WTC11 (cell line): Measurements from ENCODE around the gene DRG2. TPM values are rescaled to one million over a fixed set of nuclear protein-coding genes. Genes with fewer than 3 reads are reported as not detected.

Experiments
- ATAC-seq: fragments of 200-7000 bp; cut with Tn5 transposase; 2 replicates; pipeline ENCODE4 v1.10.0; 2021; ENCODE audit warnings: mild to moderate bottlenecking, moderate library complexity
- CTCF ChIA-PET: fragments of 300-600 bp; sonication (Branson Sonifier 250); formaldehyde crosslinking; loops from one replicate; lab custom pipeline; 2021; ENCODE audit warnings: antibody characterized with exemption; lab: Charles Lee
- POLR2A ChIA-PET: fragments of 350-600 bp; sonication (Branson Sonifier 250); formaldehyde crosslinking; loops from one replicate; lab custom pipeline; 2021; ENCODE audit warnings: antibody characterized with exemption; lab: Charles Lee
- DNase-seq: peaks from one replicate; pipeline ENCODE4 v3.0.0; 2021; ENCODE audit warnings: low spot score
- H3K27ac Mint-ChIP-seq: 2 replicates; pipeline ENCODE4 v1.8.0; 2021; ENCODE audit warnings: mixed read lengths
- H3K27me3 Mint-ChIP-seq: 2 replicates; pipeline ENCODE4 v1.8.0; 2021; ENCODE audit warnings: low read depth, mild to moderate bottlenecking, moderate library complexity, mixed read lengths
- H3K36me3 Mint-ChIP-seq: 2 replicates; pipeline ENCODE4 v1.8.0; 2021; ENCODE audit warnings: mixed read lengths
- H3K4me1 Mint-ChIP-seq: 2 replicates; pipeline ENCODE4 v1.8.0; 2022; ENCODE audit warnings: mixed read lengths
- H3K4me3 Mint-ChIP-seq: 2 replicates; pipeline ENCODE4 v1.8.0; 2021; ENCODE audit warnings: mild to moderate bottlenecking, moderate library complexity, mixed read lengths
- H3K9me3 Mint-ChIP-seq: 2 replicates; pipeline ENCODE4 v1.8.0; 2021; ENCODE audit warnings: mixed read lengths
- ATF1 ChIP-seq: sonication (generic); formaldehyde crosslinking; IDR thresholded peaks from 2 replicates; pipeline ENCODE4 v1.8.1; 2023; ENCODE audit warnings: mild to moderate bottlenecking, moderate library complexity, missing genetic modification reagents
- CBFB ChIP-seq: sonication (generic); formaldehyde crosslinking; IDR thresholded peaks from 2 replicates; pipeline ENCODE4 v1.8.1; 2022; ENCODE audit warnings: mild to moderate bottlenecking, low read depth, missing genetic modification reagents
- ETV6 ChIP-seq: sonication (generic); formaldehyde crosslinking; IDR thresholded peaks from 2 replicates; pipeline ENCODE4 v1.8.1; 2022; ENCODE audit warnings: mild to moderate bottlenecking, missing genetic modification reagents
- FOXK1 ChIP-seq: sonication (generic); formaldehyde crosslinking; IDR thresholded peaks from 2 replicates; pipeline ENCODE4 v1.8.0; 2022; ENCODE audit warnings: mild to moderate bottlenecking, moderate library complexity, missing genetic modification reagents
- GABPB1 ChIP-seq: sonication (generic); formaldehyde crosslinking; IDR thresholded peaks from 2 replicates; pipeline ENCODE4 v1.8.1; 2023; ENCODE audit warnings: mild to moderate bottlenecking, missing genetic modification reagents
- GRHL2 ChIP-seq: fragments of 250-450 bp; sonication (Bioruptor Pico); IDR thresholded peaks from 2 replicates; pipeline ENCODE4 v1.8.0; 2022; ENCODE audit warnings: mild to moderate bottlenecking, moderate library complexity; ENCODE audit not compliant: insufficient replicate concordance, severe bottlenecking
- GTF2I ChIP-seq: fragments of 250-450 bp; sonication (Bioruptor Pico); conservative IDR thresholded peaks from 2 replicates; pipeline ENCODE4 v1.4.0; 2021; ENCODE audit warnings: mild to moderate bottlenecking
- HMGA2 ChIP-seq: fragments of 250-450 bp; sonication (Bioruptor Pico); IDR thresholded peaks from 2 replicates; pipeline ENCODE4 v1.4.0; 2021; ENCODE audit warnings: mild to moderate bottlenecking, moderate library complexity
- OVOL2 ChIP-seq: fragments of 250-450 bp; sonication (Bioruptor Pico); IDR thresholded peaks from 2 replicates; pipeline ENCODE4 v1.9.0; 2021; ENCODE audit warnings: mild to moderate bottlenecking, borderline replicate concordance
- PRRX2 ChIP-seq: fragments of 250-450 bp; sonication (Bioruptor Pico); IDR thresholded peaks from 2 replicates; pipeline ENCODE4 v1.8.0; 2021; ENCODE audit warnings: mild to moderate bottlenecking
- SOX15 ChIP-seq: fragments of 250-450 bp; sonication (Bioruptor Pico); IDR thresholded peaks from 2 replicates; pipeline ENCODE4 v1.9.0; 2021; ENCODE audit warnings: mild to moderate bottlenecking
- TP53 ChIP-seq: sonication (generic); formaldehyde crosslinking; IDR thresholded peaks from 2 replicates; pipeline ENCODE4 v1.8.1; 2023; ENCODE audit warnings: mild to moderate bottlenecking, missing genetic modification reagents
- ZNF121 ChIP-seq: sonication (generic); formaldehyde crosslinking; IDR thresholded peaks from 2 replicates; pipeline ENCODE4 v1.8.0; 2023; ENCODE audit warnings: missing genetic modification reagents
- ZNF396 ChIP-seq: fragments of 250-450 bp; sonication (Bioruptor Pico); IDR thresholded peaks from 2 replicates; pipeline ENCODE4 v1.8.0; 2021; ENCODE audit warnings: mild to moderate bottlenecking, moderate library complexity, borderline replicate concordance
- ZNF423 ChIP-seq: fragments of 250-450 bp; sonication (Bioruptor Pico); IDR thresholded peaks from 2 replicates; pipeline ENCODE4 v2.1.2; 2022; ENCODE audit warnings: mild to moderate bottlenecking, moderate library complexity
- total RNA-seq: library from RNA; stranded (reverse); gene quantifications from 3 replicates; pipeline ENCODE4 v1.2.3, GENCODE V29; 2021
- TF ChIP-seq, protein P1 (sequence below): fragments of 250-450 bp; sonication (Bioruptor Pico); IDR thresholded peaks from 2 replicates; pipeline ENCODE4 v1.8.0; 2021; ENCODE audit warnings: mild to moderate bottlenecking
- TF ChIP-seq, protein P2 (sequence below): fragments of 250-450 bp; sonication (Bioruptor Pico); IDR thresholded peaks from 2 replicates; pipeline ENCODE4 v2.1.2; 2022; ENCODE audit warnings: mild to moderate bottlenecking, moderate library complexity
- TF ChIP-seq, protein P3 (sequence below): sonication (generic); formaldehyde crosslinking; IDR thresholded peaks from 2 replicates; pipeline ENCODE4 v1.8.0; 2022; ENCODE audit warnings: mild to moderate bottlenecking, missing genetic modification reagents
- TF ChIP-seq, protein P4 (sequence below): sonication (generic); formaldehyde crosslinking; IDR thresholded peaks from 2 replicates; pipeline ENCODE4 v1.8.1; 2023; ENCODE audit warnings: mild to moderate bottlenecking, missing genetic modification reagents
- TF ChIP-seq, protein P5 (sequence below): sonication (generic); formaldehyde crosslinking; IDR thresholded peaks from 2 replicates; pipeline ENCODE4 v1.8.1; 2023; ENCODE audit warnings: mild to moderate bottlenecking, moderate library complexity, missing genetic modification reagents

Gene DRG2
- total RNA-seq, 1 experiment from 2014 or later: 41.4 TPM

DNA sequence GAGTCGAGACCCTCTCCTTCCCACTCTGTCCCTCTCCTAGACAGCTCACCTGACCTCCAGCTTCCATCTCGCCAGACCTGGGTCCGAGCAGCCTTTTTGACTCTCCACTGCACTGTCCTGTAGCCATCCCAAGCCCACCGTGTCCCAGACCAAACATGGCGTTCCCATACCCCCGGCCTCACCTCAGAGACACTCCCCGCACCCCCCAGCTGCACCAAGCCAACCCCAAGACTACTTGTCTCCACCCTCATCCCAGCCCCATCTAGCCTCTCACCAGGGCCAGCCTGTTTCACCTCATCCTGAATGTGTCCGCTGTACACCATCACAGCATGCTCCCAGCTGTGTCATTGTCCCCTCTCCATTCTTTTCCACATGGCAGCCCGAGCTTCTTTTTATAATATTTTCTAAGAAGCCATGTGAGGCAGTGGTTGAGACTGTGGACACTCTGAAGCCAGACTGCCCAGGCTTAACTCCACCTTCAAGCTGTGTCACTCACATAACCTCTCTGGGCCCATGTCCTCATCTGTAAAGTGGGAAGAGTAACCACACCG is 22.3 kb downstream of the DRG2 start (continued):
- TF ChIP-seq, protein P1, sequence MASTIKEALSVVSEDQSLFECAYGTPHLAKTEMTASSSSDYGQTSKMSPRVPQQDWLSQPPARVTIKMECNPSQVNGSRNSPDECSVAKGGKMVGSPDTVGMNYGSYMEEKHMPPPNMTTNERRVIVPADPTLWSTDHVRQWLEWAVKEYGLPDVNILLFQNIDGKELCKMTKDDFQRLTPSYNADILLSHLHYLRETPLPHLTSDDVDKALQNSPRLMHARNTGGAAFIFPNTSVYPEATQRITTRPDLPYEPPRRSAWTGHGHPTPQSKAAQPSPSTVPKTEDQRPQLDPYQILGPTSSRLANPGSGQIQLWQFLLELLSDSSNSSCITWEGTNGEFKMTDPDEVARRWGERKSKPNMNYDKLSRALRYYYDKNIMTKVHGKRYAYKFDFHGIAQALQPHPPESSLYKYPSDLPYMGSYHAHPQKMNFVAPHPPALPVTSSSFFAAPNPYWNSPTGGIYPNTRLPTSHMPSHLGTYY: no peak
- TF ChIP-seq GRHL2 (CRISPR knock-in tag) (no peak), SOX15 (CRISPR knock-in tag) (no peak), FOXK1 (CRISPR knock-in tag) (no peak), CBFB (CRISPR knock-in tag) (no peak), ZNF396 (CRISPR knock-in tag) (no peak)
- TF ChIP-seq, protein P2, sequence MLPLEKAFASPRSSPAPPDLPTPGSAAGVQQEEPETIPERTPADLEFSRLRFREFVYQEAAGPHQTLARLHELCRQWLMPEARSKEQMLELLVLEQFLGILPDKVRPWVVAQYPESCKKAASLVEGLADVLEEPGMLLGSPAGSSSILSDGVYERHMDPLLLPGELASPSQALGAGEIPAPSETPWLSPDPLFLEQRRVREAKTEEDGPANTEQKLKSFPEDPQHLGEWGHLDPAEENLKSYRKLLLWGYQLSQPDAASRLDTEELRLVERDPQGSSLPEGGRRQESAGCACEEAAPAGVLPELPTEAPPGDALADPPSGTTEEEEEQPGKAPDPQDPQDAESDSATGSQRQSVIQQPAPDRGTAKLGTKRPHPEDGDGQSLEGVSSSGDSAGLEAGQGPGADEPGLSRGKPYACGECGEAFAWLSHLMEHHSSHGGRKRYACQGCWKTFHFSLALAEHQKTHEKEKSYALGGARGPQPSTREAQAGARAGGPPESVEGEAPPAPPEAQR (CRISPR knock-in tag): no peak

DNA sequence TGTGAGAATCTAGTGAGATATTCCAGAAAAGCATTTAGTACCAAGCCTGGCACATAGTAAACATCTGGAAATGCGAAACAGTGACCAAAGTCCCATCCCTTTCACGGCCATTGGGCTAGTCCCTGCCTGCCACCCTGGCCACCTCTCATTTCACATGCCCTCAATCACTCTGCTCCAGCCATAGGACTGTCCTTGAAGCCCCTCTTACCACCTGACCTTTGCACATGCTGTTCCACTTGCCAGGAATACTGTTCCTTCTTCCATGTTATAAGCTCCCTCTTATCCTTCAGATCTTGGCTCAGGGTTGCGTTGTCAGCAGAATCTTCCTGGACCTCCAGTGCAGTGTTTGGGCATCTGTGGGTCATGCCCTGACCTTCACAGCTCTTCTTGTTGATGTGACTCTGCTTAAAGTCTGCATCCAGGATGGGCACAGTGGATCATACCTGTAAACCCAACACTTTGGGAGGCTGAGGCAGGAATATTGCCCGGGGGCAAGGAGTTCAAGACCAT is 22.9 kb downstream of the DRG2 start:
- Mint-ChIP-seq H3K4me1 (peaks cover 7% of the 10 kb centered on the region), H3K27ac (no peak overlapping the region; the same call in 1 of the 2 replicates), H3K27me3 (no peaks in the 10 kb centered on the region)
- TF ChIP-seq, protein P3, sequence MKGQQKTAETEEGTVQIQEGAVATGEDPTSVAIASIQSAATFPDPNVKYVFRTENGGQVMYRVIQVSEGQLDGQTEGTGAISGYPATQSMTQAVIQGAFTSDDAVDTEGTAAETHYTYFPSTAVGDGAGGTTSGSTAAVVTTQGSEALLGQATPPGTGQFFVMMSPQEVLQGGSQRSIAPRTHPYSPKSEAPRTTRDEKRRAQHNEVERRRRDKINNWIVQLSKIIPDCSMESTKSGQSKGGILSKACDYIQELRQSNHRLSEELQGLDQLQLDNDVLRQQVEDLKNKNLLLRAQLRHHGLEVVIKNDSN (CRISPR knock-in tag): no peak
- no peak for TF ChIP-seq TP53 (CRISPR knock-in tag)
- no peak for TF ChIP-seq ZNF121 (CRISPR knock-in tag)
- TF ChIP-seq PRRX2 (CRISPR knock-in tag): no peak
- no peak for TF ChIP-seq CBFB (CRISPR knock-in tag)
- no peak for TF ChIP-seq GTF2I (CRISPR knock-in tag)
- TF ChIP-seq OVOL2 (CRISPR knock-in tag): no peak
- no peak for TF ChIP-seq ETV6
- TF ChIP-seq, all 79 proteins: peak for 0
- ATAC-seq (no peak), DNase-seq (no peak)
- Mint-ChIP-seq H3K9me3 (no peaks in the 10 kb centered on the region), H3K4me3 (no peak overlapping the region), H3K36me3 (peaks cover 3% of the 10 kb centered on the region; the same call in 1 of the 2 replicates)
- POLR2A ChIA-PET: no interaction called here
- CTCF ChIA-PET: no interaction called here

DNA sequence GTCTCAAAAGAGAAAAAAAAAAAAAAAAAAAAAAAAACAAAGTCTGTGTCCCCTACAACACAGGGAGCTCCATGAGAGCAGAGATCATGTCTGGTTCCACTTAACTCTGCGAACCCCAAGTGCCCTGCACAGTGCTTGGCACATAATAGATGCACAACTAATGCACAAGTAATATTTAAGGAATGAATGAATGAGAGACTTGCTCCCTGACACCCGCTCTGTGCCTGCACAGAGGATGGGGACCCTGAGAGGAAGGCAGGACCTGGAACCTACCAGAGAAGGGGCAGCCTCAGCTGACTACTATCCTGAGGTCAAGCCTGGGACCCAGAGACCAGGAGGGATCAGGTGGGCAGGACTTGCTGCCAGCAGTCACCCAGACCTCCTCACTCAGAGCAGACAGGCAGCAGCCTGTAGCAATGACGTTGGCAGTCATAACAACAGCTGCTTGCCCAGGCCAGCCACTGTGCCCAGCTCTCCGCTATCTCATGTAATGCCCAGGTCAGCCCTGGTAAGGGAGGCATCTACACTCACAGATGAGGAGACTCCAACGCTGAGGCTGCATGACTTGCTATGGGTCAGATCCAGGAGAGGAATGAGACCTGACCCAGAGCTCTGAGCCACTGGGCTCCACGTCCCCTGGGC is 23.7 kb downstream of the DRG2 start:
- H3K9me3 Mint-ChIP-seq: no peaks in the 10 kb centered on the region
- ATAC-seq: no peak
- peaks cover 3% of the 10 kb centered on the region; the same call in 1 of the 2 replicates for H3K36me3 Mint-ChIP-seq
- no peak overlapping the region for H3K4me3 Mint-ChIP-seq
- DNase-seq: no peak
- ChIA-PET POLR2A (no interaction called here), CTCF (interaction anchor here (0.5 to 0.7 kb wide), 2 partner anchors 18 to 135 kb away, joined by 3 read pairs; no protein-coding TSS in a partner anchor)
- H3K27me3 Mint-ChIP-seq: no peaks in the 10 kb centered on the region
- no peak for TF ChIP-seq HMGA2
- TF ChIP-seq, protein P4, sequence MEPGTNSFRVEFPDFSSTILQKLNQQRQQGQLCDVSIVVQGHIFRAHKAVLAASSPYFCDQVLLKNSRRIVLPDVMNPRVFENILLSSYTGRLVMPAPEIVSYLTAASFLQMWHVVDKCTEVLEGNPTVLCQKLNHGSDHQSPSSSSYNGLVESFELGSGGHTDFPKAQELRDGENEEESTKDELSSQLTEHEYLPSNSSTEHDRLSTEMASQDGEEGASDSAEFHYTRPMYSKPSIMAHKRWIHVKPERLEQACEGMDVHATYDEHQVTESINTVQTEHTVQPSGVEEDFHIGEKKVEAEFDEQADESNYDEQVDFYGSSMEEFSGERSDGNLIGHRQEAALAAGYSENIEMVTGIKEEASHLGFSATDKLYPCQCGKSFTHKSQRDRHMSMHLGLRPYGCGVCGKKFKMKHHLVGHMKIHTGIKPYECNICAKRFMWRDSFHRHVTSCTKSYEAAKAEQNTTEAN (CRISPR knock-in tag): no peak
- no peak for TF ChIP-seq ATF1 (CRISPR knock-in tag)
- no peak for TF ChIP-seq ZNF423 (CRISPR knock-in tag)
- TF ChIP-seq GABPB1: no peak
- no peak for TF ChIP-seq CBFB (CRISPR knock-in tag)
- TF ChIP-seq, protein P5, sequence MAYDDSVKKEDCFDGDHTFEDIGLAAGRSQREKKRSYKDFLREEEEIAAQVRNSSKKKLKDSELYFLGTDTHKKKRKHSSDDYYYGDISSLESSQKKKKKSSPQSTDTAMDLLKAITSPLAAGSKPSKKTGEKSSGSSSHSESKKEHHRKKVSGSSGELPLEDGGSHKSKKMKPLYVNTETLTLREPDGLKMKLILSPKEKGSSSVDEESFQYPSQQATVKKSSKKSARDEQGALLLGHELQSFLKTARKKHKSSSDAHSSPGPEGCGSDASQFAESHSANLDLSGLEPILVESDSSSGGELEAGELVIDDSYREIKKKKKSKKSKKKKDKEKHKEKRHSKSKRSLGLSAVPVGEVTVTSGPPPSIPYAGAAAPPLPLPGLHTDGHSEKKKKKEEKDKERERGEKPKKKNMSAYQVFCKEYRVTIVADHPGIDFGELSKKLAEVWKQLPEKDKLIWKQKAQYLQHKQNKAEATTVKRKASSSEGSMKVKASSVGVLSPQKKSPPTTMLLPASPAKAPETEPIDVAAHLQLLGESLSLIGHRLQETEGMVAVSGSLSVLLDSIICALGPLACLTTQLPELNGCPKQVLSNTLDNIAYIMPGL (CRISPR knock-in tag): no peak
- no peak for TF ChIP-seq GRHL2 (CRISPR knock-in tag)
- H3K4me1 Mint-ChIP-seq: peaks cover 7% of the 10 kb centered on the region
- peak overlapping the region; percentile 32; the same call in 1 of the 2 replicates for H3K27ac Mint-ChIP-seq
